Measurements from ENCODE around the gene L1CAM. TPM values are rescaled to one million over a fixed set of nuclear protein-coding genes. Genes with fewer than 3 reads are reported as not detected.

Gene L1CAM
- total RNA-seq, 1 donor from 2014 or later = 122 TPM

GRCh38 chrX:153861733-153862310 is 24.2 kb downstream of the L1CAM start:
- TF ChIP-seq CTCF (IDR thresholded peaks at IDR 0.05; ENCODE audit: insufficient read depth, low read length, poor library complexity, severe bottlenecking) = no peak
- Histone ChIP-seq H3K36me3 (ENCODE audit: control insufficient read depth, insufficient read depth, low read length) (no peaks in the 10 kb centered on the region), H3K27me3 (ENCODE audit: control insufficient read depth, insufficient read depth, low read length) (no peaks in the 10 kb centered on the region), H3K4me3 (ENCODE audit: low read depth, low read length) (no peak overlapping the region)
- DNase-seq (ENCODE audit: low read depth) = no peak

GRCh38 chrX:153861151-153861550 is 24.8 kb downstream of the L1CAM start:
- no peak for TF ChIP-seq CTCF (IDR thresholded peaks at IDR 0.05; ENCODE audit: insufficient read depth, low read length, poor library complexity, severe bottlenecking)
- no peaks in the 10 kb centered on the region for H3K36me3 ChIP-seq (ENCODE audit: control insufficient read depth, insufficient read depth, low read length)
- DNase-seq (ENCODE audit: low read depth) = no peak
- H3K4me3 ChIP-seq (ENCODE audit: low read depth, low read length) = no peak overlapping the region
- peaks cover 3% of the 10 kb centered on the region for H3K27me3 ChIP-seq (ENCODE audit: control insufficient read depth, insufficient read depth, low read length)

GRCh38 chrX:153857348-153857903 is 28.5 kb downstream of the L1CAM start:
- no peak overlapping the region for H3K4me3 ChIP-seq (ENCODE audit: low read depth, low read length)

GRCh38 chrX:153854702-153855101 is 31.3 kb downstream of the L1CAM start:
- TF ChIP-seq CTCF (IDR thresholded peaks at IDR 0.05; ENCODE audit: insufficient read depth, low read length, poor library complexity, severe bottlenecking) = no peak
- DNase-seq (ENCODE audit: low read depth) = no peak
- Histone ChIP-seq H3K27me3 (ENCODE audit: control insufficient read depth, insufficient read depth, low read length) (peaks cover 13% of the 10 kb centered on the region), H3K4me3 (ENCODE audit: low read depth, low read length) (no peak overlapping the region), H3K36me3 (ENCODE audit: control insufficient read depth, insufficient read depth, low read length) (no peaks in the 10 kb centered on the region)

More at GRCh38 chrX:153857348-153857903, 28.5 kb downstream of the L1CAM start:
- no peak for DNase-seq (ENCODE audit: low read depth)
- no peak for TF ChIP-seq CTCF (IDR thresholded peaks at IDR 0.05; ENCODE audit: insufficient read depth, low read length, poor library complexity, severe bottlenecking)
- H3K27me3 ChIP-seq (ENCODE audit: control insufficient read depth, insufficient read depth, low read length) = peaks cover 9% of the 10 kb centered on the region
- H3K36me3 ChIP-seq (ENCODE audit: control insufficient read depth, insufficient read depth, low read length) = no peaks in the 10 kb centered on the region

- peaks cover 13% of the 10 kb centered on the region for H3K27me3 ChIP-seq (ENCODE audit: control insufficient read depth, insufficient read depth, low read length)
- TF ChIP-seq CTCF (IDR thresholded peaks at IDR 0.05; ENCODE audit: insufficient read depth, low read length, poor library complexity, severe bottlenecking) = no peak
- H3K36me3 ChIP-seq (ENCODE audit: control insufficient read depth, insufficient read depth, low read length) = no peaks in the 10 kb centered on the region
- no peak for DNase-seq (ENCODE audit: low read depth)
- H3K4me3 ChIP-seq (ENCODE audit: low read depth, low read length) = no peak overlapping the region
These were observed 32.1 kb downstream of the L1CAM start for GRCh38 chrX:153853902-153854267.
